ENCODE measurements around the gene RBM19.

RBM19 gene

GRCh38 chr12:113766879-113767878, 198.9 kb downstream of the RBM19 start:
- DNase-seq, result no peak

All from CD4-positive, alpha-beta T cell treated with Interleukin-12 subunit alpha and Interleukin-12 subunit beta, for 1 hour (primary cell).